ENCODE data around the gene LRRC8B.

LRRC8B gene

GRCh38 chr1:89616844-89617627, 92.4 kb downstream of the LRRC8B start:
- DNase-seq (ENCODE audit: low read depth) = no peak
- TF ChIP-seq CTCF (IDR thresholded peaks at IDR 0.05; ENCODE audit: low read depth, low read length, missing control alignments) = no peak
- no peak overlapping the region for H3K4me3 ChIP-seq (ENCODE audit: low read depth, low read length)
- in situ Hi-C loops (cut with HindIII; ENCODE audit: low sequenced_read_pairs) = no loop called here

GRCh38 chr1:89620664-89621063, 96.0 kb downstream of the LRRC8B start:
- DNase-seq (ENCODE audit: low read depth) = no peak
- in situ Hi-C loops (cut with HindIII; ENCODE audit: low sequenced_read_pairs) = no loop called here

GRCh38 chr1:89622895-89623294, 98.3 kb downstream of the LRRC8B start:
- TF ChIP-seq CTCF (IDR thresholded peaks at IDR 0.05; ENCODE audit: low read depth, low read length, missing control alignments) = no peak
- in situ Hi-C loops (cut with HindIII; ENCODE audit: low sequenced_read_pairs) = no loop called here
- DNase-seq (ENCODE audit: low read depth) = no peak
- no peak overlapping the region for H3K4me3 ChIP-seq (ENCODE audit: low read depth, low read length)

More at GRCh38 chr1:89620664-89621063, 96.0 kb downstream of the LRRC8B start:
- no peak for TF ChIP-seq CTCF (IDR thresholded peaks at IDR 0.05; ENCODE audit: low read depth, low read length, missing control alignments)
- H3K4me3 ChIP-seq (ENCODE audit: low read depth, low read length) = no peak overlapping the region

GRCh38 chr1:89624314-89624713, 99.7 kb downstream of the LRRC8B start:
- in situ Hi-C loops (cut with HindIII; ENCODE audit: low sequenced_read_pairs) = no loop called here
- no peak for DNase-seq (ENCODE audit: low read depth)
- no peak for TF ChIP-seq CTCF (IDR thresholded peaks at IDR 0.05; ENCODE audit: low read depth, low read length, missing control alignments)
- H3K4me3 ChIP-seq (ENCODE audit: low read depth, low read length) = no peak overlapping the region

GRCh38 chr1:89624715-89625323, 100.2 kb downstream of the LRRC8B start:
- in situ Hi-C loops (cut with HindIII; ENCODE audit: low sequenced_read_pairs) = loop anchor here (25.0 kb wide), 1 partner anchor 337 kb away; no protein-coding TSS in a partner anchor
- no peak overlapping the region for H3K4me3 ChIP-seq (ENCODE audit: low read depth, low read length)
- no peak for DNase-seq (ENCODE audit: low read depth)
- no peak for TF ChIP-seq CTCF (IDR thresholded peaks at IDR 0.05; ENCODE audit: low read depth, low read length, missing control alignments)

GRCh38 chr1:89627596-89627962, 103.0 kb downstream of the LRRC8B start:
- in situ Hi-C loops (cut with HindIII; ENCODE audit: low sequenced_read_pairs) = loop anchor here (25.0 kb wide), 1 partner anchor 335 kb away; no protein-coding TSS in a partner anchor
- no peak for TF ChIP-seq CTCF (IDR thresholded peaks at IDR 0.05; ENCODE audit: low read depth, low read length, missing control alignments)
- H3K4me3 ChIP-seq (ENCODE audit: low read depth, low read length) = no peak overlapping the region
- DNase-seq (ENCODE audit: low read depth) = no peak
